PC-9 (cell line): Measurements from ENCODE around the gene NSMCE1.

Source experiments
- EZH2 ChIP-seq: fragments of 200-600 bp; sonication (generic); IDR thresholded peaks from 2 replicates; pipeline ENCODE4 v1.8.0; 2017; ENCODE audit warnings: antibody characterized with exemption, low read depth
- TF ChIP-seq, protein P1 (sequence below): fragments of 200-600 bp; sonication (generic); conservative IDR thresholded peaks from 2 replicates; pipeline ENCODE4 v1.6.1; 2017; ENCODE audit warnings: mixed run types, antibody characterized with exemption, mild to moderate bottlenecking, moderate library complexity

DNA sequence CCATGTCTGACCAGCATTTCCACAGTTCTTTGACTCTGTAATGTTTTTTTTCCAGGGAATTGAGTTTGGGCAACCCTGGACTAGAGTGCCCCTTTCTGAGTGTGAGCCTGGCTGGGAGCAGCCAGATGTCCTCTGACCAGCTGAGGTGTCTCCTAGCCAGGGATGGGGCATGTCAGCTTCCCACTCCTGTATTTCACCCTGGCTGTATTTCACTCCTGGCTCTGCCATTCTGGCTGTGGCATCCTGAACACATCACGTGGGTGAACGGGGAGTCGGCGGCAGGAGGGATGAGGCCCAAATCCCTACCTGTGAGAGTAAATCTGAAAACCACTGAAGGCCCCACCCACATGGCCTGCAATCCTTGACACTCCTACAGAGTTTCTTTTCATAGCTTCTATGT, 34.0 kb downstream of the NSMCE1 start:
- TF ChIP-seq, protein P1, sequence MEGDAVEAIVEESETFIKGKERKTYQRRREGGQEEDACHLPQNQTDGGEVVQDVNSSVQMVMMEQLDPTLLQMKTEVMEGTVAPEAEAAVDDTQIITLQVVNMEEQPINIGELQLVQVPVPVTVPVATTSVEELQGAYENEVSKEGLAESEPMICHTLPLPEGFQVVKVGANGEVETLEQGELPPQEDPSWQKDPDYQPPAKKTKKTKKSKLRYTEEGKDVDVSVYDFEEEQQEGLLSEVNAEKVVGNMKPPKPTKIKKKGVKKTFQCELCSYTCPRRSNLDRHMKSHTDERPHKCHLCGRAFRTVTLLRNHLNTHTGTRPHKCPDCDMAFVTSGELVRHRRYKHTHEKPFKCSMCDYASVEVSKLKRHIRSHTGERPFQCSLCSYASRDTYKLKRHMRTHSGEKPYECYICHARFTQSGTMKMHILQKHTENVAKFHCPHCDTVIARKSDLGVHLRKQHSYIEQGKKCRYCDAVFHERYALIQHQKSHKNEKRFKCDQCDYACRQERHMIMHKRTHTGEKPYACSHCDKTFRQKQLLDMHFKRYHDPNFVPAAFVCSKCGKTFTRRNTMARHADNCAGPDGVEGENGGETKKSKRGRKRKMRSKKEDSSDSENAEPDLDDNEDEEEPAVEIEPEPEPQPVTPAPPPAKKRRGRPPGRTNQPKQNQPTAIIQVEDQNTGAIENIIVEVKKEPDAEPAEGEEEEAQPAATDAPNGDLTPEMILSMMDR: no peak
- no peak for TF ChIP-seq EZH2
